GM21515 (cell line): ENCODE measurements around the gene ASF1A.
"Not testable (repeated sequence)": the region's sequence is repeated elsewhere in the genome, so short reads cannot be mapped to it uniquely, and the experiment has no call there.

Source experiments
- ATAC-seq: cut with Tn5 transposase; IDR thresholded peaks from one replicate; pipeline ENCODE4 v1.9.1; 2021; ENCODE audit not compliant: unreplicated experiment

The ASF1A gene

GRCh38 chr6:118893807-118894424 is at the start of gene ASF1A:
TSS of gene ASF1A (plus strand) at chr6:118894152. CDS start at chr6:118894414, 262 bp downstream.
- ATAC-seq = peak; percentile 64

- ATAC-seq = peak; percentile 48
Observed at GRCh38 chr6:118844915-118845314, 49.0 kb upstream of the ASF1A start.

- no peak for ATAC-seq
Observed at GRCh38 chr6:118853408-118853807, 40.5 kb upstream of the ASF1A start.

- ATAC-seq = no peak
Observed at GRCh38 chr6:118856301-118856700, 37.7 kb upstream of the ASF1A start.

- peak; percentile 61 for ATAC-seq
Observed at GRCh38 chr6:118859517-118860064, 34.4 kb upstream of the ASF1A start.

- ATAC-seq = no peak
Observed at GRCh38 chr6:118860363-118860762, 33.6 kb upstream of the ASF1A start.

- no peak for ATAC-seq
Observed at GRCh38 chr6:118860880-118861279, 33.1 kb upstream of the ASF1A start.

GRCh38 chr6:118862443-118862842 is 31.5 kb upstream of the ASF1A start:
- ATAC-seq = no peak

GRCh38 chr6:118864341-118865099 is 29.4 kb upstream of the ASF1A start:
- ATAC-seq = no peak

GRCh38 chr6:118865100-118865391 is 28.9 kb upstream of the ASF1A start:
- ATAC-seq = no peak

GRCh38 chr6:118867181-118867580 is 26.8 kb upstream of the ASF1A start:
- ATAC-seq = no peak

GRCh38 chr6:118868901-118869300 is 25.1 kb upstream of the ASF1A start:
- ATAC-seq = not testable (repeated sequence)

- no peak for ATAC-seq
Observed at GRCh38 chr6:118869350-118869749, 24.6 kb upstream of the ASF1A start.

GRCh38 chr6:118869894-118870589 is 23.9 kb upstream of the ASF1A start:
- ATAC-seq = no peak

- no peak for ATAC-seq
Observed at GRCh38 chr6:118871331-118871730, 22.6 kb upstream of the ASF1A start.

- ATAC-seq = no peak
Observed at GRCh38 chr6:118872318-118872717, 21.6 kb upstream of the ASF1A start.

GRCh38 chr6:118872726-118873125 is 21.2 kb upstream of the ASF1A start:
- no peak for ATAC-seq

- no peak for ATAC-seq
Observed at GRCh38 chr6:118873239-118873638, 20.7 kb upstream of the ASF1A start.

GRCh38 chr6:118875672-118876071 is 18.3 kb upstream of the ASF1A start:
- no peak for ATAC-seq

- no peak for ATAC-seq
Observed at GRCh38 chr6:118876198-118876597, 17.8 kb upstream of the ASF1A start.

GRCh38 chr6:118876814-118877213 is 17.1 kb upstream of the ASF1A start:
- ATAC-seq = no peak

- no peak for ATAC-seq
Observed at GRCh38 chr6:118877806-118878205, 16.1 kb upstream of the ASF1A start.
